Fibroblast of lung (primary cell): ENCODE measurements around the gene CDH4.

Experiments
- EZH2 ChIP-seq: IDR thresholded peaks from 2 replicates; pipeline ENCODE4 v1.5.1; 2012; ENCODE audit warnings: low read length, control low read depth, mild to moderate bottlenecking; ENCODE audit errors: missing control alignments
- TF ChIP-seq, protein P1 (sequence below), 2 donors: IDR thresholded peaks in 1 of 2; conservative IDR thresholded peaks in 1 of 2; 1 replicate in 1 of 2; 2 replicates in 1 of 2; pipeline ENCODE4 v1.5.1; 2011 to 2012; ENCODE audit warnings: low read length in 2 of 2, control low read depth in 1 of 2, inconsistent platforms in 1 of 2, low read depth in 1 of 2, mild to moderate bottlenecking in 1 of 2

DNA sequence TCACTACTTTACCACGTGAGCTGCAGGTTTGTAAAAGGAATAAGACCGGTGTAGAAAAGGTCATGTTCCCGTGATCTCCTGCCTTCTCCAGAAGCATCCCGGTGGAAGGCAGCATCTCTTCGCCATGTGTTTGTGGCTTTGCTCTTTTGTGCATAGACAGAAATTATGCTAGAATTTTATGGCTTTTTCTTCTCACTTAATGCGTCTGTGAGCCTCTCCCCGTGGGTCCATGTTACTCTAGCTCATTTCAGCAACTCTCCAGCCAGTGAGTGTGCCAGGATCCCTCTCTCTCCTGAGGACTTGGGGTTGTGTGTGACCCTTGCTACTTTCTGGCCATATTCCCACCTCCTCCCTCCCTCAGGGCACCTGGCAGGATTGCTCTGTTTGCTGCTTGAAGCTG lies 289.5 kb downstream of the CDH4 start:
- TF ChIP-seq, protein P1, sequence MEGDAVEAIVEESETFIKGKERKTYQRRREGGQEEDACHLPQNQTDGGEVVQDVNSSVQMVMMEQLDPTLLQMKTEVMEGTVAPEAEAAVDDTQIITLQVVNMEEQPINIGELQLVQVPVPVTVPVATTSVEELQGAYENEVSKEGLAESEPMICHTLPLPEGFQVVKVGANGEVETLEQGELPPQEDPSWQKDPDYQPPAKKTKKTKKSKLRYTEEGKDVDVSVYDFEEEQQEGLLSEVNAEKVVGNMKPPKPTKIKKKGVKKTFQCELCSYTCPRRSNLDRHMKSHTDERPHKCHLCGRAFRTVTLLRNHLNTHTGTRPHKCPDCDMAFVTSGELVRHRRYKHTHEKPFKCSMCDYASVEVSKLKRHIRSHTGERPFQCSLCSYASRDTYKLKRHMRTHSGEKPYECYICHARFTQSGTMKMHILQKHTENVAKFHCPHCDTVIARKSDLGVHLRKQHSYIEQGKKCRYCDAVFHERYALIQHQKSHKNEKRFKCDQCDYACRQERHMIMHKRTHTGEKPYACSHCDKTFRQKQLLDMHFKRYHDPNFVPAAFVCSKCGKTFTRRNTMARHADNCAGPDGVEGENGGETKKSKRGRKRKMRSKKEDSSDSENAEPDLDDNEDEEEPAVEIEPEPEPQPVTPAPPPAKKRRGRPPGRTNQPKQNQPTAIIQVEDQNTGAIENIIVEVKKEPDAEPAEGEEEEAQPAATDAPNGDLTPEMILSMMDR (conservative IDR thresholded peaks at IDR 0.05 in 1 of 2, IDR thresholded peaks at IDR 0.05 in 1 of 2; ENCODE audit: low read depth in 1 of 2, low read length in 2 of 2) = no peak
- TF ChIP-seq EZH2 = no peak
